ENCODE results near the gene S1PR4. TPM values are rescaled to one million over a fixed set of nuclear protein-coding genes. Genes with fewer than 3 reads are reported as not detected.
A peak's percentile ranks its signal among the peaks of the same experiment; 100 is the strongest.
"Not testable (repeated sequence)": the region's sequence is repeated elsewhere in the genome, so short reads cannot be mapped to it uniquely, and the experiment has no call there.

S1PR4 gene
- total RNA-seq, 2 donors from 2014 or later, result not detected

DNA sequence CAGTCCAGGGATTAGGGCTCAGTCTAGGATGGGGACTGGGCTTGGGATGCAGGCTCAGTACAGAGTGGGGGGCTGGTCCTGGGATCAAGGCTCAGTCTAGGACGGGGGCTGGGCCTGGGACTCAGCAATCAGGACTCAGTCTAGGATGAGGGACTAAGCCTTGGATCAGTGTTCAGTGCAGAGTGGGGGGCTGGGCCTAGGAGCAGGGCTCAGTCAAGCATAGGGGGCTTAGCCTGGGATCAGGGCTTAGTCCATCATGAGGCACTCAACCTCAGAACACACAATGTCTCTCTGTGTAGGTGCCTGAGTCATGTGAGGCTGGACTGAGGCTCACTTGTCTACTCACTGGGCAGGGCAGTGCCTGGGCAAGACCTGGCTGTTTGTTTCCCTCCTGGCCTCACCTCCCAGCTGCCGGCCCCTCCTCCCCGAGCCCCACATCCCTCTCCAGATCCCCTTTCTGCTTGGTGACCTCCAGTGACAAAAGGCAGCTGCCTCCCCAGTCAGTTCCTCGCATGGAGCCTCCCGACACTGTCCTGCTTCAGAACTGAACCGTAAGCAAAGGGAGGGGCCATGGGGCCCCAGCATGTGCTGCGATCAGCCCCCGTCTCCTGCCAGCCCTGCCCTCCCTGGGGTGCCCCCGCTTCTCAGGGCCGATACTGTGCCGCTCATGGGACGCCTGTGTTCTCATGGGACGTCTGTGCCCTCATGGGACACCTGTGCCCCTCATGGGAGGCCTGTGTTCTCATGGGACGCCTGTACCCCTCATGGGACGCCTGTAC is 6.5 kb upstream of the S1PR4 start:
- H3K4me1 Mint-ChIP-seq, result no peaks in the 10 kb centered on the region
- DNase-seq, result peak; percentile 33
- 88 to 89% methylated on average over 14 to 15 of the region's 15 CpGs for WGBS, 2 experiments (ENCODE audit: insufficient coverage in 1 of 2, insufficient read length in 1 of 2)
- H3K4me3 Mint-ChIP-seq, result no peak overlapping the region
- no peaks in the 10 kb centered on the region for H3K36me3 Mint-ChIP-seq (ENCODE audit: low read depth)
- Histone ChIP-seq H3K9me3 (ENCODE audit: control insufficient read depth, low read length) (no peaks in the 10 kb centered on the region), H3K36me3 (ENCODE audit: control insufficient read depth, insufficient read depth, low read length) (no peaks in the 10 kb centered on the region), H3K9ac (ENCODE audit: extremely low read depth, low read length, poor library complexity, severe bottlenecking) (no peak overlapping the region), H3K4me1 (ENCODE audit: control insufficient read depth, insufficient read depth, low read length) (no peaks in the 10 kb centered on the region), H3K27me3 (ENCODE audit: control insufficient read depth, insufficient read depth, low read length, poor library complexity, severe bottlenecking) (no peaks in the 10 kb centered on the region), H3K27ac (ENCODE audit: low read depth, low read length) (no peak overlapping the region), H3K4me3 (ENCODE audit: low read length) (no peak overlapping the region)
- no peak overlapping the region for H3K27ac Mint-ChIP-seq
- H3K27me3 Mint-ChIP-seq (ENCODE audit: insufficient read depth), result peaks cover 2% of the 10 kb centered on the region
- no peaks in the 10 kb centered on the region for H3K9me3 Mint-ChIP-seq
- no peak for TF ChIP-seq CTCF (conservative IDR thresholded peaks at IDR 0.05)

- not testable (repeated sequence) for H3K4me1 Mint-ChIP-seq; DNase-seq; H3K27ac ChIP-seq (ENCODE audit: low read depth, low read length); H3K4me3 Mint-ChIP-seq; H3K4me1 ChIP-seq (ENCODE audit: control insufficient read depth, insufficient read depth, low read length); H3K4me3 ChIP-seq (ENCODE audit: low read length); H3K9me3 ChIP-seq (ENCODE audit: control insufficient read depth, low read length); H3K27ac Mint-ChIP-seq; H3K9me3 Mint-ChIP-seq; H3K36me3 Mint-ChIP-seq (ENCODE audit: low read depth); H3K9ac ChIP-seq (ENCODE audit: extremely low read depth, low read length, poor library complexity, severe bottlenecking); H3K27me3 ChIP-seq (ENCODE audit: control insufficient read depth, insufficient read depth, low read length, poor library complexity, severe bottlenecking); H3K36me3 ChIP-seq (ENCODE audit: control insufficient read depth, insufficient read depth, low read length); H3K27me3 Mint-ChIP-seq (ENCODE audit: insufficient read depth)
- WGBS, 2 experiments (ENCODE audit: insufficient coverage in 1 of 2, insufficient read length in 1 of 2), result 71 to 81% methylated on average over 5 to 6 of the region's 6 CpGs
Measured at GRCh38 chr19:3172673-3173000, 5.9 kb upstream of the S1PR4 start.

DNA sequence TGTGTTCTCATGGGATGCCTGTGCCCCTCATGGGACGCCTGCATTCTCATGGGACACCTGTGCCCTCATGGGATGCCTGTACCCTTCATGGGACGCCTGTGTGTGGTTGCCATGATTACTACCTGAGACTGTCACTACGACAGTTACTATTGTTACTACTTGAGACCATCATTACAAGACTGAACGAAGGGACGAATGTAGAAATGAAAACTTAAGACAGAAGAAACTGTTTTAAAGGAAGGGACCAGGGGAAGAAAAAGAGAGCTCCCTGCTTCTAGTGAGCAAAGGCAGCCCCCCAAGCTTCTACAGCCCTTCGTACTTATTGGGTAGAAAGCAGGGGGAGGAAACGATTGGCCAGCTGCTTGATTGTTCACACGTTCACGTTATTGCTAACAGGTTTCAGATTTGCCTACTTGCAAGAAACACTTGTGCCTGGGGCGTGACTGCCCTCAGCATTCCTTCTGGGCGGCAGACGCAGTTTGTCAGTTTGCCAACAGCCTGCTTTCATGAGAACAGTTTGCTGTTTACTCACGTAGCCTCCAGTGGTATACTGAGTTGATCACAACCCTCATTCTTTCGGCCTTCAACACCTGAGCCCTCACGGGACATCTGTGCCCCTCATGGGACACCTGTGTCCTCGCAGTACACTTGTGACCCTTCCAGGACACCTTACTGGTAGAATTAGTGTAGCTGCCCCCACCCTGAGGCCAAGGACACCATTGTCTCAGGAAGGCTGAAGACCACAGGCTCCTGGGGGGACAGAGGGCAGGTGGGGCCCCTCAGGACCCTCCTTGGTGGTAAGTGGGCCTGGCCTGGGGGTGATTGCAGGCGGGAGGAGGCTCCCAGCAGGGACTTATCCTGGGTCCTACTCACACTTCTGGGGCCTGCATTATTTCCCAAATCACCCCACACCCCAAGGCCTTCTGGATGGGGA is 2.5 kb upstream of the S1PR4 start:
- H3K27ac Mint-ChIP-seq, result no peak overlapping the region
- no peak overlapping the region for H3K9ac ChIP-seq (ENCODE audit: extremely low read depth, low read length, poor library complexity, severe bottlenecking)
- 82% methylated on average over 15 to 17 of the region's 17 CpGs for WGBS, 2 experiments (ENCODE audit: insufficient coverage in 1 of 2, insufficient read length in 1 of 2)
- no peaks in the 10 kb centered on the region for H3K4me1 ChIP-seq (ENCODE audit: control insufficient read depth, insufficient read depth, low read length)
- H3K9me3 ChIP-seq (ENCODE audit: control insufficient read depth, low read length), result no peaks in the 10 kb centered on the region
- H3K9me3 Mint-ChIP-seq, result no peaks in the 10 kb centered on the region
- H3K4me1 Mint-ChIP-seq, result no peaks in the 10 kb centered on the region
- no peaks in the 10 kb centered on the region for H3K36me3 ChIP-seq (ENCODE audit: control insufficient read depth, insufficient read depth, low read length)
- TF ChIP-seq CTCF (conservative IDR thresholded peaks at IDR 0.05), result no peak
- DNase-seq, result no peak
- H3K4me3 ChIP-seq (ENCODE audit: low read length), result no peak overlapping the region
- H3K4me3 Mint-ChIP-seq, result no peak overlapping the region
- no peaks in the 10 kb centered on the region for H3K27me3 ChIP-seq (ENCODE audit: control insufficient read depth, insufficient read depth, low read length, poor library complexity, severe bottlenecking)
- no peaks in the 10 kb centered on the region for H3K36me3 Mint-ChIP-seq (ENCODE audit: low read depth)
- no peak overlapping the region for H3K27ac ChIP-seq (ENCODE audit: low read depth, low read length)
- no peaks in the 10 kb centered on the region for H3K27me3 Mint-ChIP-seq (ENCODE audit: insufficient read depth)

Data from endodermal cell (in vitro differentiated cells).